ENCODE measurements around the gene EXOC4. TPM values are rescaled to one million over a fixed set of nuclear protein-coding genes. Genes with fewer than 3 reads are reported as not detected.

The EXOC4 gene
- total and polyA plus RNA-seq, 2 of the 13 experiments (the other 11 are each of a cell fraction or from before 2014, with no cell fraction given) = 22.5 to 39.0 TPM

DNA sequence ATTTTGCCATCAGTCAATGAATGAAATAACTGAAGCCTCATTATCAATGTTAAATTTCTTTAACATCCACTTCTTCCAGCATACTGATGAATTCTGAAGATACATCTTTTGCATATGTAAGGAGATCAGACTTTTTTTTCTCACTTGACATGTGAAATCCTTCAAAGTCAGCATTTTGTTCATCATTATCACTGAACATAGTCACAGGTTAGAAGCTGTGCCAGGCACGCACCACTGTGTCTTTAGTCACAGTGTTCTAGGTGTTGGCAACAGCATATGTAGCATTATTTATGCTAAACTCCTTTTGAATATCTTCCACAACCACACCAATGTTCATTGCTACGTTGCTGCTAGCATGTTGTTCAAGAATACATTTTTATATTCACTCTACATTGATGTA lies 450.1 kb downstream of the EXOC4 start:
- peaks cover 14% of the 10 kb centered on the region; the same call in 1 of the 2 replicates for H3K4me1 ChIP-seq (ENCODE audit: insufficient read depth, low read length)
- H3K27me3 ChIP-seq (ENCODE audit: control insufficient read depth in 1 of 2, insufficient read depth in 2 of 2, low read length in 2 of 2) = no peaks in the 10 kb centered on the region
- TF ChIP-seq DPF2 (CRISPR knock-in tag; IDR thresholded peaks at IDR 0.05; ENCODE audit: borderline replicate concordance, low read depth) = no peak
- no peak for TF ChIP-seq ZFP37 (CRISPR knock-in tag; IDR thresholded peaks at IDR 0.05; ENCODE audit: borderline replicate concordance)
- TF ChIP-seq MYC (CRISPR knock-in tag; IDR thresholded peaks at IDR 0.05; ENCODE audit: borderline replicate concordance) = no peak
- no peak for TF ChIP-seq U2AF2 (IDR thresholded peaks at IDR 0.05; ENCODE audit: low read depth, low read length)
- TF ChIP-seq ZNF720 (CRISPR knock-in tag; IDR thresholded peaks at IDR 0.05) = no peak
- no peak for TF ChIP-seq TBL1XR1 (IDR thresholded peaks at IDR 0.05; ENCODE audit: borderline replicate concordance, low read length, partially characterized antibody)
- TF ChIP-seq, protein P1, sequence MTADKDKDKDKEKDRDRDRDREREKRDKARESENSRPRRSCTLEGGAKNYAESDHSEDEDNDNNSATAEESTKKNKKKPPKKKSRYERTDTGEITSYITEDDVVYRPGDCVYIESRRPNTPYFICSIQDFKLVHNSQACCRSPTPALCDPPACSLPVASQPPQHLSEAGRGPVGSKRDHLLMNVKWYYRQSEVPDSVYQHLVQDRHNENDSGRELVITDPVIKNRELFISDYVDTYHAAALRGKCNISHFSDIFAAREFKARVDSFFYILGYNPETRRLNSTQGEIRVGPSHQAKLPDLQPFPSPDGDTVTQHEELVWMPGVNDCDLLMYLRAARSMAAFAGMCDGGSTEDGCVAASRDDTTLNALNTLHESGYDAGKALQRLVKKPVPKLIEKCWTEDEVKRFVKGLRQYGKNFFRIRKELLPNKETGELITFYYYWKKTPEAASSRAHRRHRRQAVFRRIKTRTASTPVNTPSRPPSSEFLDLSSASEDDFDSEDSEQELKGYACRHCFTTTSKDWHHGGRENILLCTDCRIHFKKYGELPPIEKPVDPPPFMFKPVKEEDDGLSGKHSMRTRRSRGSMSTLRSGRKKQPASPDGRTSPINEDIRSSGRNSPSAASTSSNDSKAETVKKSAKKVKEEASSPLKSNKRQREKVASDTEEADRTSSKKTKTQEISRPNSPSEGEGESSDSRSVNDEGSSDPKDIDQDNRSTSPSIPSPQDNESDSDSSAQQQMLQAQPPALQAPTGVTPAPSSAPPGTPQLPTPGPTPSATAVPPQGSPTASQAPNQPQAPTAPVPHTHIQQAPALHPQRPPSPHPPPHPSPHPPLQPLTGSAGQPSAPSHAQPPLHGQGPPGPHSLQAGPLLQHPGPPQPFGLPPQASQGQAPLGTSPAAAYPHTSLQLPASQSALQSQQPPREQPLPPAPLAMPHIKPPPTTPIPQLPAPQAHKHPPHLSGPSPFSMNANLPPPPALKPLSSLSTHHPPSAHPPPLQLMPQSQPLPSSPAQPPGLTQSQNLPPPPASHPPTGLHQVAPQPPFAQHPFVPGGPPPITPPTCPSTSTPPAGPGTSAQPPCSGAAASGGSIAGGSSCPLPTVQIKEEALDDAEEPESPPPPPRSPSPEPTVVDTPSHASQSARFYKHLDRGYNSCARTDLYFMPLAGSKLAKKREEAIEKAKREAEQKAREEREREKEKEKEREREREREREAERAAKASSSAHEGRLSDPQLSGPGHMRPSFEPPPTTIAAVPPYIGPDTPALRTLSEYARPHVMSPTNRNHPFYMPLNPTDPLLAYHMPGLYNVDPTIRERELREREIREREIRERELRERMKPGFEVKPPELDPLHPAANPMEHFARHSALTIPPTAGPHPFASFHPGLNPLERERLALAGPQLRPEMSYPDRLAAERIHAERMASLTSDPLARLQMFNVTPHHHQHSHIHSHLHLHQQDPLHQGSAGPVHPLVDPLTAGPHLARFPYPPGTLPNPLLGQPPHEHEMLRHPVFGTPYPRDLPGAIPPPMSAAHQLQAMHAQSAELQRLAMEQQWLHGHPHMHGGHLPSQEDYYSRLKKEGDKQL (CRISPR knock-in tag; IDR thresholded peaks at IDR 0.05; ENCODE audit: low read depth) = no peak
- no peak for TF ChIP-seq ZNF83 (CRISPR knock-in tag; IDR thresholded peaks at IDR 0.05; ENCODE audit: borderline replicate concordance)
- TF ChIP-seq MAFF (IDR thresholded peaks at IDR 0.05; ENCODE audit: low read depth, low read length) = peak; percentile 55
- peak; percentile 4 to 53; a peak in 2 of 4 replicates for TF ChIP-seq MAFK (conservative IDR thresholded peaks at IDR 0.05 in 1 of 2, IDR thresholded peaks at IDR 0.05 in 1 of 2; ENCODE audit: low read length in 2 of 2)
- TF ChIP-seq, protein P2, sequence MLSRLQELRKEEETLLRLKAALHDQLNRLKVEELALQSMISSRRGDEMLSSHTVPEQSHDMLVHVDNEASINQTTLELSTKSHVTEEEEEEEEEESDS (CRISPR knock-in tag; IDR thresholded peaks at IDR 0.05; ENCODE audit: borderline replicate concordance) = no peak
- no peak for TF ChIP-seq POLR2G (IDR thresholded peaks at IDR 0.05; ENCODE audit: low read depth, low read length)
- no peak for TF ChIP-seq TOPORS (CRISPR knock-in tag; IDR thresholded peaks at IDR 0.05)
- TF ChIP-seq, protein P3, sequence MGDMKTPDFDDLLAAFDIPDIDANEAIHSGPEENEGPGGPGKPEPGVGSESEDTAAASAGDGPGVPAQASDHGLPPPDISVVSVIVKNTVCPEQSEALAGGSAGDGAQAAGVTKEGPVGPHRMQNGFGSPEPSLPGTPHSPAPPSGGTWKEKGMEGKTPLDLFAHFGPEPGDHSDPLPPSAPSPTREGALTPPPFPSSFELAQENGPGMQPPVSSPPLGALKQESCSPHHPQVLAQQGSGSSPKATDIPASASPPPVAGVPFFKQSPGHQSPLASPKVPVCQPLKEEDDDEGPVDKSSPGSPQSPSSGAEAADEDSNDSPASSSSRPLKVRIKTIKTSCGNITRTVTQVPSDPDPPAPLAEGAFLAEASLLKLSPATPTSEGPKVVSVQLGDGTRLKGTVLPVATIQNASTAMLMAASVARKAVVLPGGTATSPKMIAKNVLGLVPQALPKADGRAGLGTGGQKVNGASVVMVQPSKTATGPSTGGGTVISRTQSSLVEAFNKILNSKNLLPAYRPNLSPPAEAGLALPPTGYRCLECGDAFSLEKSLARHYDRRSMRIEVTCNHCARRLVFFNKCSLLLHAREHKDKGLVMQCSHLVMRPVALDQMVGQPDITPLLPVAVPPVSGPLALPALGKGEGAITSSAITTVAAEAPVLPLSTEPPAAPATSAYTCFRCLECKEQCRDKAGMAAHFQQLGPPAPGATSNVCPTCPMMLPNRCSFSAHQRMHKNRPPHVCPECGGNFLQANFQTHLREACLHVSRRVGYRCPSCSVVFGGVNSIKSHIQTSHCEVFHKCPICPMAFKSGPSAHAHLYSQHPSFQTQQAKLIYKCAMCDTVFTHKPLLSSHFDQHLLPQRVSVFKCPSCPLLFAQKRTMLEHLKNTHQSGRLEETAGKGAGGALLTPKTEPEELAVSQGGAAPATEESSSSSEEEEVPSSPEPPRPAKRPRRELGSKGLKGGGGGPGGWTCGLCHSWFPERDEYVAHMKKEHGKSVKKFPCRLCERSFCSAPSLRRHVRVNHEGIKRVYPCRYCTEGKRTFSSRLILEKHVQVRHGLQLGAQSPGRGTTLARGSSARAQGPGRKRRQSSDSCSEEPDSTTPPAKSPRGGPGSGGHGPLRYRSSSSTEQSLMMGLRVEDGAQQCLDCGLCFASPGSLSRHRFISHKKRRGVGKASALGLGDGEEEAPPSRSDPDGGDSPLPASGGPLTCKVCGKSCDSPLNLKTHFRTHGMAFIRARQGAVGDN (CRISPR knock-in tag; IDR thresholded peaks at IDR 0.05) = no peak
- H2AFZ ChIP-seq (ENCODE audit: low read length) = no peak overlapping the region
- ATAC-seq (no peak), FAIRE-seq (no peak), DNase-seq (ENCODE audit: low spot score) (no peak)
- H3K9ac ChIP-seq (ENCODE audit: insufficient read depth, low read depth, low read length) = no peak overlapping the region
- H3K4me2 ChIP-seq (ENCODE audit: low read depth, low read length) = no peak overlapping the region
- POLR2A ChIA-PET = no interaction called here
- in situ Hi-C loops (cut with HindIII; ENCODE audit: extremely low pct_ligation_motif_present, low pct_unique_long_range_greater_than_20kb) (no loop called here), intact Hi-C loops (cut with micrococcal nuclease; ENCODE audit: unreplicated experiment) (no loop called here)
- no peaks in the 10 kb centered on the region for H3K79me2 ChIP-seq (ENCODE audit: insufficient read depth, low read length)
- CTCF ChIA-PET (ENCODE audit: low intra/inter-chr PET ratio, low total read pairs) = no interaction called here
- H3K27ac ChIP-seq (ENCODE audit: extremely low read length, insufficient read depth, low read length) = no peak overlapping the region
- BruUV-seq (replicated peaks) = no TSS peak
- 75% methylated on average over 2 of the region's 2 CpGs for WGBS (ENCODE audit: low lambda C conversion rate)
- H3K9me3 ChIP-seq (ENCODE audit: low read length) = no peaks in the 10 kb centered on the region
- H3K36me3 ChIP-seq (replicated peaks in 1 of 2; ENCODE audit: control insufficient read depth in 1 of 2, insufficient read depth in 2 of 2, low read length in 2 of 2) = no peaks in the 10 kb centered on the region; a peak in 1 of 5 replicates
- H3K4me3 ChIP-seq (replicated peaks in 1 of 3; ENCODE audit: insufficient read depth in 1 of 3, low read depth in 2 of 3, low read length in 3 of 3) = no peak overlapping the region
- H4K20me1 ChIP-seq (ENCODE audit: insufficient read depth, low read length) = no peaks in the 10 kb centered on the region

Data from HepG2 (cell line).